GM13977 (cell line): ENCODE data around the gene INAVA.
"Not testable (repeated sequence)": the region's sequence is repeated elsewhere in the genome, so short reads cannot be mapped to it uniquely, and the experiment has no call there.

Experiments
- DNase-seq: peaks from one replicate; pipeline ENCODE4 v3.0.0; 2012; ENCODE audit warnings: low spot score
- CTCF ChIP-seq: IDR thresholded peaks from 2 replicates; pipeline ENCODE4 v1.5.1; 2012; ENCODE audit warnings: mild to moderate bottlenecking, control low read depth; ENCODE audit not compliant: insufficient read depth; ENCODE audit errors: extremely low read depth, missing control alignments
- in situ Hi-C: fragments of 300-500 bp; cut with MboI; formaldehyde crosslinking; loops from one replicate; pipeline ENCODE4 v1.12.0; 2022; ENCODE audit warnings: low sequenced_read_pairs, low pct_unique_long_range_greater_than_20kb, mixed read lengths, inconsistent platforms; ENCODE audit not compliant: unreplicated experiment

Gene INAVA

GRCh38 chr1:200934676-200935245 is 40.1 kb downstream of the INAVA start:
- no peak for DNase-seq
- TF ChIP-seq CTCF, result no peak
- in situ Hi-C loops, result no loop called here

DNA sequence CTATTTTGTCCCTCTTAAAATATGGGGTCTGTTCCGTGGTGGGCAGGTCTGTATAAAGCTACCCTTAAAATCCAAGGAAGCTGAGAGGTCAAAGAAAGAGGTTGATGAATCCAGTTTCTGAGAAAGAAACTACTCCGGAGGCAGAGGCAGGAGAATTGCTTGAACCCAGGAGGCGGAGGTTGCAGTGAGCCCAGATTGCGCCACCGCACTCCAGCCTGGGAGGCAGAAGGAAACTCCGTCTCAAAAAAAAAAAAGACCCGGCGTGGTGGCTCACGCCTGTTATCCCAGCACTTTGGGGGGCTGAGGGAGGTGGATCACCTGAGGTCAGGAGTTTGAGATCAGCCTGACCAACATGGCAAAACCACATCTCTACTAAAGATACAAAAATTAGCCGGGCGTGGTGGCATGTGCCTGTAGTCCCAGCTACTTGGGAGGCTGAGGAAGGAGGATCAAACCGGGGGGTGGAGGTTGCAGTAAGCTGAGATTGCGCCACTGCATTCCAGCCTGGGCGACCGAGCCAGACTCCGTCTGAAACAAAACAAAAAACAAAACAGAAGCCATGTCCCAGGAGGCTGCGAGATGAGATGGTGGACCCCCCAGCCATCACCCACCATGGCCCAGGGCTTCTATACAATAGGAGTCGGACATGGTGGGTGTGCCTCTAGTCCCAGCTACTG is 40.7 kb downstream of the INAVA start:
- in situ Hi-C loops, DNase-seq: not testable (repeated sequence)

GRCh38 chr1:200938955-200939354 is 44.3 kb downstream of the INAVA start:
- in situ Hi-C loops, result no loop called here

GRCh38 chr1:200945111-200945510 is 50.4 kb downstream of the INAVA start:
- in situ Hi-C loops, result no loop called here
- TF ChIP-seq CTCF, result no peak
- DNase-seq, result no peak

More at GRCh38 chr1:200938955-200939354, 44.3 kb downstream of the INAVA start:
- TF ChIP-seq CTCF, result no peak
- DNase-seq, result no peak

- TF ChIP-seq CTCF, result no peak
- DNase-seq, result no peak
- in situ Hi-C loops, result no loop called here
Observed at GRCh38 chr1:200947059-200947566, 52.4 kb downstream of the INAVA start.

DNA sequence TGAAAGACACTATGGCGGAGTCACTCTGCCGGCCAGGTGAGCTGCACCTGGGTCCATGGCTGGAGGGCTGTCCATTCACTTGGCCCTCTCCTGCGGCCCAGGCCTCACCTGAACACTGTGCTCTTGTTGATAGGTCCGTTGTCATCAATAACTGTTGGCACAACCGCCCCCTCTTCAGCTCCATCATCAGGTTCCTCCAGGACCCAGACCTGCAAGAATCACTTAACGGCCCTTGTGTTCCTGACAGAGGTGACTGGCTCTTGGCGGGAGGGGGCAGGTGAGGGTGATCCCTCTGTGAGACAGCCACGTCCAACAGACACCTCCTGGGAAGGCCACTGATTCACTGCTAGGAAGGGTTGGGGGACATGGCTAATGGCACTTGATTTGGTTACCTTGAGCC is 54.9 kb downstream of the INAVA start:
- no peak for TF ChIP-seq CTCF

GRCh38 chr1:200951016-200951415 is 56.3 kb downstream of the INAVA start:
- no peak for DNase-seq

More for the DNA sequence above, 54.9 kb downstream of the INAVA start:
- no peak for DNase-seq
- in situ Hi-C loops, result no loop called here

More at GRCh38 chr1:200951016-200951415, 56.3 kb downstream of the INAVA start:
- in situ Hi-C loops, result no loop called here
- no peak for TF ChIP-seq CTCF
